PC-9 (cell line): ENCODE data around the gene VPS39. TPM values are rescaled to one million over a fixed set of nuclear protein-coding genes. Genes with fewer than 3 reads are reported as not detected.

Source experiments
- BruUV-seq: library from RNA; stranded (reverse); fragments of 400-500 nt; replicated peaks from 2 replicates; lab custom pipeline; 2021; lab: Mats Ljungman, UMichigan
- CTCF ChIA-PET: fragments of 300-600 bp; sonication (Branson Sonifier 250); formaldehyde crosslinking; loops from one replicate; lab custom pipeline; 2022; ENCODE audit warnings: antibody characterized with exemption; lab: Charles Lee
- POLR2A ChIA-PET: fragments of 300-600 bp; sonication (Branson Sonifier 250); formaldehyde crosslinking; loops from one replicate; lab custom pipeline; 2022; ENCODE audit warnings: antibody characterized with exemption; ENCODE audit not compliant: unreplicated experiment; lab: Charles Lee
- DNase-seq, 2 experiments: peaks; one replicate each; pipeline versions ENCODE4 v3.0.0 to v3.0.0-alpha.2; 2015 to 2022; ENCODE audit warnings: mixed read lengths in 1 of 2
- H2AFZ ChIP-seq: fragments of 200-600 bp; sonication (generic); 2 replicates; pipeline ENCODE4 v1.8.1; 2017; ENCODE audit warnings: antibody characterized with exemption
- H3F3A ChIP-seq: fragments of 200-600 bp; sonication (generic); 2 replicates; pipeline ENCODE4 v1.8.1; 2017; ENCODE audit warnings: antibody characterized with exemption, mild to moderate bottlenecking, low read depth; ENCODE audit not compliant: insufficient read depth
- H3K27ac ChIP-seq: fragments of 200-600 bp; sonication (generic); 2 replicates; pipeline ENCODE4 v1.6.1; 2016; ENCODE audit warnings: mixed run types
- H3K27me3 ChIP-seq: fragments of 200-600 bp; sonication (generic); 2 replicates; pipeline ENCODE4 v1.6.1; 2016; ENCODE audit warnings: low read depth, mixed run types; ENCODE audit not compliant: insufficient read depth
- H3K36me3 ChIP-seq: fragments of 200-600 bp; sonication (generic); 2 replicates; pipeline ENCODE4 v1.6.1; 2016; ENCODE audit warnings: low read depth, mixed run types
- H3K4me1 ChIP-seq: fragments of 200-600 bp; sonication (generic); replicated peaks from 2 replicates; pipeline ENCODE4 v1.6.1; 2016; ENCODE audit warnings: mixed run types; ENCODE audit not compliant: insufficient read depth
- H3K4me2 ChIP-seq: fragments of 200-600 bp; sonication (generic); 2 replicates; pipeline ENCODE4 v1.6.1; 2017; ENCODE audit warnings: mixed run types
- H3K4me3 ChIP-seq: fragments of 200-600 bp; sonication (generic); 2 replicates; pipeline ENCODE4 v1.6.1; 2016; ENCODE audit warnings: mixed run types
- H3K79me2 ChIP-seq: fragments of 200-600 bp; sonication (generic); 2 replicates; pipeline ENCODE4 v1.6.1; 2017; ENCODE audit warnings: low read depth, mixed run types
- H3K9me2 ChIP-seq: fragments of 200-600 bp; sonication (generic); 2 replicates; pipeline ENCODE4 v1.8.1; 2017; ENCODE audit warnings: mild to moderate bottlenecking; ENCODE audit not compliant: insufficient read depth
- H3K9me3 ChIP-seq: fragments of 200-600 bp; sonication (generic); 2 replicates; pipeline ENCODE4 v1.8.1; 2016; ENCODE audit warnings: low read depth; ENCODE audit not compliant: insufficient read depth
- H4K20me1 ChIP-seq: fragments of 200-600 bp; sonication (generic); 2 replicates; pipeline ENCODE4 v1.8.1; 2017; ENCODE audit not compliant: insufficient read depth
- EZH2 ChIP-seq: fragments of 200-600 bp; sonication (generic); IDR thresholded peaks from 2 replicates; pipeline ENCODE4 v1.8.0; 2017; ENCODE audit warnings: antibody characterized with exemption, low read depth
- intact Hi-C: fragments of 100-400 bp; cut with micrococcal nuclease; formaldehyde crosslinking; loops from one replicate; pipeline ENCODE4 v1.10.0; 2022; ENCODE audit not compliant: unreplicated experiment
- total RNA-seq: library from RNA; stranded (reverse); gene quantifications from 2 replicates; pipeline ENCODE4 v1.2.3, GENCODE V29; 2021
- TF ChIP-seq, protein P1 (sequence below): fragments of 200-600 bp; sonication (generic); conservative IDR thresholded peaks from 2 replicates; pipeline ENCODE4 v1.6.1; 2017; ENCODE audit warnings: mixed run types, antibody characterized with exemption, mild to moderate bottlenecking, moderate library complexity

The VPS39 gene
- total RNA-seq, 1 experiment from 2014 or later = 57.6 TPM

DNA sequence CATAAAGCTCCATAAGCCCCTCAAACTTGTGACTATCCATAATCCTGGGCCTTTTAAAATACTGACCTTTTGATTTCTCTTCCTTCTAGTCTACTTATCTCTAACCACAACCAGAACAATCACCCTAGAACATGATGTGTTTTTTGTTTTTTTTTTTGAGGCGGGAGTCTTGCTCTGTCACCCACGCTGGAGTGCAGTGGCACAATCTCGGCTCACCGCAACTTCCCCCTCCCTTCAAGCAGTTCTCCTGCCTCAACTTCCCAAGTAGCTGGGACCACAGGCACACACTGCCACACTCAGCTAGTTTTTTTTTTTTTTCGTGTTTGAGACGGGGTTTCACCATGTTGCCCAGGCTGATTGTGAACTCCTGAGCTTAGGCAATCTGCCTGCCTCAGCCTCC is 25.1 kb downstream of the VPS39 start:
- CTCF ChIA-PET = no interaction called here
- H3K36me3 ChIP-seq = 0 out of 2 replicates have a peak, but pooled peaks cover 5% of the 10 kb centered on the region

DNA sequence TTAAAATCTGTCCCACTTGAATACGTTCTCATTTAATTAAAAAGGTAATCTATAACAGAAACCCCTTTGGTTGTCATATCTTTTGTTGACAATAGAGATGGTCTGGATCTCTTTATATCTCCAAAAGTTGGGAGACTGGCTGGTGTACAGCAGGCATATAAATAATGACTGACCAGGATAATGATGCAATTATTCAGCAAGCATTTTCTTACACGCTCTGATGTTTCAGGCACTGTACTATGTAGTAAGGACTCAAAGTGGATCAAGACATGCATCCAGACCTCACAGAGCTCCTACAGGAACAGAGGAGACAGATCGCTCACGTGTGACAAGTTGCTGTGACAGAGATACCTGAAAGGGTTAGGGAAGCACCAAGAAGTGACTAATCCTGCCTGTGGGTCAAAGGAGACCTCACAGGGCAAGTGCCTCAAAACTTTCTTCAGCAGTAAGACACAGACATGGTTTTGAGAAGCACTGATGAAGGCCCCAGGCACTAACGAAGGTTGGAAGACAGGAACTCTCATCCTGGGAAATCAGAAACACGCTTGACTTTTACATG is 25.7 kb downstream of the VPS39 start:
- CTCF ChIA-PET = no interaction called here

More for the DNA sequence above, 25.1 kb downstream of the VPS39 start:
- H3K4me1 ChIP-seq = no peaks in the 10 kb centered on the region
- H3K4me2 ChIP-seq = no peak overlapping the region
- H3K27ac ChIP-seq = no peak overlapping the region
- no peak for DNase-seq
- intact Hi-C loops = no loop called here
- no peaks in the 10 kb centered on the region for H3K27me3 ChIP-seq
- no peaks in the 10 kb centered on the region for H3K9me3 ChIP-seq
- no peak overlapping the region for H3K4me3 ChIP-seq
- no peaks in the 10 kb centered on the region for H3K9me2 ChIP-seq
- TF ChIP-seq EZH2 = no peak
- TF ChIP-seq, protein P1, sequence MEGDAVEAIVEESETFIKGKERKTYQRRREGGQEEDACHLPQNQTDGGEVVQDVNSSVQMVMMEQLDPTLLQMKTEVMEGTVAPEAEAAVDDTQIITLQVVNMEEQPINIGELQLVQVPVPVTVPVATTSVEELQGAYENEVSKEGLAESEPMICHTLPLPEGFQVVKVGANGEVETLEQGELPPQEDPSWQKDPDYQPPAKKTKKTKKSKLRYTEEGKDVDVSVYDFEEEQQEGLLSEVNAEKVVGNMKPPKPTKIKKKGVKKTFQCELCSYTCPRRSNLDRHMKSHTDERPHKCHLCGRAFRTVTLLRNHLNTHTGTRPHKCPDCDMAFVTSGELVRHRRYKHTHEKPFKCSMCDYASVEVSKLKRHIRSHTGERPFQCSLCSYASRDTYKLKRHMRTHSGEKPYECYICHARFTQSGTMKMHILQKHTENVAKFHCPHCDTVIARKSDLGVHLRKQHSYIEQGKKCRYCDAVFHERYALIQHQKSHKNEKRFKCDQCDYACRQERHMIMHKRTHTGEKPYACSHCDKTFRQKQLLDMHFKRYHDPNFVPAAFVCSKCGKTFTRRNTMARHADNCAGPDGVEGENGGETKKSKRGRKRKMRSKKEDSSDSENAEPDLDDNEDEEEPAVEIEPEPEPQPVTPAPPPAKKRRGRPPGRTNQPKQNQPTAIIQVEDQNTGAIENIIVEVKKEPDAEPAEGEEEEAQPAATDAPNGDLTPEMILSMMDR = no peak
- no TSS peak for BruUV-seq
- H3K79me2 ChIP-seq = no peaks in the 10 kb centered on the region
- POLR2A ChIA-PET = no interaction called here
- H4K20me1 ChIP-seq = no peaks in the 10 kb centered on the region
- no peaks in the 10 kb centered on the region for H3F3A ChIP-seq
- H2AFZ ChIP-seq = no peak overlapping the region

GRCh38 chr15:42178056-42178455 is 30.0 kb downstream of the VPS39 start:
- H3K27me3 ChIP-seq = no peaks in the 10 kb centered on the region
- intact Hi-C loops = no loop called here
- no peaks in the 10 kb centered on the region for H3K9me3 ChIP-seq
- H2AFZ ChIP-seq = no peak overlapping the region
- no peaks in the 10 kb centered on the region for H3F3A ChIP-seq
- no peak overlapping the region for H3K4me2 ChIP-seq
- H3K4me1 ChIP-seq = no peaks in the 10 kb centered on the region
- ChIA-PET CTCF (no interaction called here), POLR2A (no interaction called here)
- no peak overlapping the region for H3K27ac ChIP-seq
- H3K9me2 ChIP-seq = no peaks in the 10 kb centered on the region
- H3K4me3 ChIP-seq = no peak overlapping the region
- no peaks in the 10 kb centered on the region for H4K20me1 ChIP-seq
- H3K36me3 ChIP-seq = 0 out of 2 replicates have a peak, but pooled peaks cover 5% of the 10 kb centered on the region
- DNase-seq = no peak
- no TSS peak for BruUV-seq
- no peaks in the 10 kb centered on the region for H3K79me2 ChIP-seq
- TF ChIP-seq, protein P1 = no peak
- TF ChIP-seq EZH2 = no peak

More for the DNA sequence above, 25.7 kb downstream of the VPS39 start:
- Histone ChIP-seq H3K79me2 (no peaks in the 10 kb centered on the region), H3F3A (no peaks in the 10 kb centered on the region), H3K4me3 (no peak overlapping the region), H3K9me3 (no peaks in the 10 kb centered on the region), H3K4me1 (no peaks in the 10 kb centered on the region), H3K36me3 (0 out of 2 replicates have a peak, but pooled peaks cover 5% of the 10 kb centered on the region), H3K27ac (no peak overlapping the region), H3K27me3 (no peaks in the 10 kb centered on the region), H4K20me1 (no peaks in the 10 kb centered on the region), H3K4me2 (no peak overlapping the region), H2AFZ (no peak overlapping the region), H3K9me2 (no peaks in the 10 kb centered on the region)
- no peak for DNase-seq
- TF ChIP-seq EZH2 = no peak
- TF ChIP-seq, protein P1 = no peak
- intact Hi-C loops = no loop called here
- no TSS peak for BruUV-seq
- POLR2A ChIA-PET = no interaction called here
